ELR (cell line): Measurements from ENCODE around the gene SH3BP5L.
A peak's percentile ranks its signal among the peaks of the same experiment; 100 is the strongest.

ENCODE experiments used
- DNase-seq: peaks from one replicate; pipeline ENCODE4 v3.0.0-alpha.2; 2015; ENCODE audit warnings: low read depth

The SH3BP5L gene

GRCh38 chr1:248825573-248825908, 174 bp downstream of the SH3BP5L start:
- no peak for DNase-seq

GRCh38 chr1:248825136-248825535, 579 bp downstream of the SH3BP5L start:
- DNase-seq, result peak; percentile 17

- no peak for DNase-seq
Observed at GRCh38 chr1:248824701-248825100, 1.0 kb downstream of the SH3BP5L start.

- DNase-seq, result no peak
Observed at GRCh38 chr1:248824301-248824700, 1.4 kb downstream of the SH3BP5L start.

GRCh38 chr1:248823517-248824001, 2.2 kb downstream of the SH3BP5L start:
- peak; percentile 90 for DNase-seq

- DNase-seq, result no peak
Observed at GRCh38 chr1:248822148-248823032, 3.3 kb downstream of the SH3BP5L start.

- no peak for DNase-seq
Observed at GRCh38 chr1:248821641-248822040, 4.1 kb downstream of the SH3BP5L start.

GRCh38 chr1:248821101-248821500, 4.6 kb downstream of the SH3BP5L start:
- DNase-seq, result peak; percentile 95

- no peak for DNase-seq
Observed at GRCh38 chr1:248820041-248820585, 5.6 kb downstream of the SH3BP5L start.

- no peak for DNase-seq
Observed at GRCh38 chr1:248818505-248819374, 7.0 kb downstream of the SH3BP5L start.

GRCh38 chr1:248817065-248817464, 8.7 kb downstream of the SH3BP5L start:
- no peak for DNase-seq

- no peak for DNase-seq
Observed at GRCh38 chr1:248816042-248816851, 9.5 kb downstream of the SH3BP5L start.

GRCh38 chr1:248815407-248816034, 10.2 kb downstream of the SH3BP5L start:
- no peak for DNase-seq

- no peak for DNase-seq
Observed at GRCh38 chr1:248814351-248814750, 11.4 kb downstream of the SH3BP5L start.

- no peak for DNase-seq
Observed at GRCh38 chr1:248813546-248813945, 12.2 kb downstream of the SH3BP5L start.

GRCh38 chr1:248812736-248813425, 12.8 kb downstream of the SH3BP5L start:
- no peak for DNase-seq

- peak; percentile 22 for DNase-seq
Observed at GRCh38 chr1:248811514-248812490, 13.9 kb downstream of the SH3BP5L start.

GRCh38 chr1:248810727-248811513, 14.8 kb downstream of the SH3BP5L start:
- no peak for DNase-seq
